Lower lobe of right lung (tissue), 2 donors: ENCODE results near the gene GAS2L1. TPM values are rescaled to one million over a fixed set of nuclear protein-coding genes. Genes with fewer than 3 reads are reported as not detected.

Experiments
- ATAC-seq, 2 donors: fragments of 200-7000 bp; cut with Tn5 transposase; one replicate each; pipeline ENCODE4 v1.9.1; 2020 to 2022; ENCODE audit warnings: mild to moderate bottlenecking in 2 of 2, moderate library complexity in 2 of 2
- DNase-seq: peaks from one replicate; pipeline ENCODE4 v3.0.0-alpha.2; 2020
- H3K27ac ChIP-seq: fragments of 200-600 bp; one replicate; pipeline ENCODE4 v1.8.0; 2022
- H3K27me3 ChIP-seq: fragments of 200-600 bp; one replicate; pipeline ENCODE4 v1.8.0; 2022; ENCODE audit warnings: low read depth
- H3K36me3 ChIP-seq: fragments of 200-600 bp; one replicate; pipeline ENCODE4 v1.8.0; 2022; ENCODE audit warnings: mild to moderate bottlenecking
- H3K4me1 ChIP-seq: fragments of 200-600 bp; one replicate; pipeline ENCODE4 v1.8.0; 2022
- H3K4me3 ChIP-seq: fragments of 200-600 bp; one replicate; pipeline ENCODE4 v1.8.0; 2022; ENCODE audit warnings: mild to moderate bottlenecking
- H3K9me3 ChIP-seq: fragments of 200-600 bp; one replicate; pipeline ENCODE4 v1.8.0; 2022
- CTCF ChIP-seq: fragments of 200-600 bp; IDR thresholded peaks from one replicate; pipeline ENCODE4 v1.8.0; 2022; ENCODE audit warnings: antibody characterized with exemption, mild to moderate bottlenecking
- intact Hi-C: fragments of 100-400 bp; cut with DNase I; formaldehyde crosslinking; loops from one replicate; pipeline ENCODE4 v1.11.0; 2022
- total RNA-seq: library from RNA; stranded (reverse); fragmentation: NEBNext Ultra II Directional; extraction: Animal tissue kit (Norgen Biotek cat#: 25700); gene quantifications from one replicate; pipeline ENCODE4 v1.2.1, GENCODE V29; 2021
- donor health status: DM: no; HTN: yes; CAD: no; lungs with severe emphysema.

GAS2L1 gene
- total RNA-seq, 1 donor from 2014 or later: 29.9 TPM

DNA sequence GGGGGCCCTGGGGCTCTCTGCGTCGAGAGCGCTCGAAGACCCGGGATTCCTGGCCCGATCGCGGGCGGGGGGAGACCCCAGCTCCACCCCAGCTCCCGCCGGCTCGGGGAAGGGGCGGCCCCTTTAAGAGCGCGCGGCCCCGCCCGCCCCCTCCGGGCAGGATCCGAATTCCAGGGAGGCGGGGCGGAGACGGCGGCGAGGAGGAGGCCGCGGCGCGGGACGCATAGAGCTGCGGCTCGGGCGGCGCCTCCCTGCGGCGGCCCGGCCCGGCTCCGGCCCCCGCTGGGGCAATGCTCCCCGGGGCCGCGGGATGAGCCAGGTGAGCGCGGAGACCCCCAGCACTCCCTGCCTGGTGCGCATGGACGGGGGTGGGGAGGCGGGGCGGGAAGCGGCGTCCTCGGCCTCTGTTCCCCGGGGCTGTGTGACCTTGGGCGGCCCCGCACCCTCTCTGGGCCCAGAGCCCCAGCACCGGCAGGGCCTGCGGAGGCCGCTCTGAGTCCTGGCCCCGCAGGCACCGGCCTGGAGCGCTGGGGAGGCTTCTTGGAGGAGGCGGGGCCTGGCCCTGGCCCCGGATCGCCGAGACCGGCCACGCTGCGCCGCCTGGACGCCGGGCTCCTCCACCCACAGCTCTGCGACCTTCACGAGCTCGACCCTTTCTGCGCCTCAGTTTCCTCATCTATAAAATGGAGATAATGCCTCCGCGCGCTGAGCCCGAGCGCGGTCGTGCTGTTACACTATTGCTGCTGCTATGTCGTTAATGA lies 565 bp downstream of the GAS2L1 start:
- peak overlapping the region; percentile 90 for H3K27ac ChIP-seq
- H3K27me3 ChIP-seq: no peaks in the 10 kb centered on the region
- H3K4me1 ChIP-seq: peaks cover 63% of the 10 kb centered on the region
- DNase-seq (peak; percentile 86), ATAC-seq (peak; percentile 78 to 83)
- no peak for TF ChIP-seq CTCF
- H3K9me3 ChIP-seq: no peaks in the 10 kb centered on the region
- H3K4me3 ChIP-seq: peak overlapping the region; percentile 91
- H3K36me3 ChIP-seq: peaks cover under 1% of the 10 kb centered on the region
- intact Hi-C loops: no loop called here

- Histone ChIP-seq H3K4me1 (peaks cover 68% of the 10 kb centered on the region), H3K9me3 (no peaks in the 10 kb centered on the region), H3K36me3 (peaks cover 6% of the 10 kb centered on the region), H3K4me3 (peak overlapping the region; percentile 91), H3K27me3 (no peaks in the 10 kb centered on the region), H3K27ac (peak overlapping the region; percentile 90)
- DNase-seq (no peak), ATAC-seq (no peak)
- TF ChIP-seq CTCF: no peak
- intact Hi-C loops: no loop called here
Measured at GRCh38 chr22:29307596-29308147, 1.2 kb downstream of the GAS2L1 start.

GRCh38 chr22:29308148-29308790 lies 1.8 kb downstream of the GAS2L1 start:
- Histone ChIP-seq H3K36me3 (peaks cover 6% of the 10 kb centered on the region), H3K27me3 (peaks cover 4% of the 10 kb centered on the region), H3K27ac (peak overlapping the region; percentile 90), H3K4me3 (peak overlapping the region; percentile 91), H3K4me1 (peaks cover 68% of the 10 kb centered on the region), H3K9me3 (no peaks in the 10 kb centered on the region)
- intact Hi-C loops: no loop called here
- ATAC-seq (no peak), DNase-seq (no peak)
- TF ChIP-seq CTCF: no peak

- intact Hi-C loops: no loop called here
- peaks cover 6% of the 10 kb centered on the region for H3K36me3 ChIP-seq
- H3K27ac ChIP-seq: peak overlapping the region; percentile 90
- H3K4me3 ChIP-seq: peak overlapping the region; percentile 91
- no peaks in the 10 kb centered on the region for H3K9me3 ChIP-seq
- peaks cover 10% of the 10 kb centered on the region for H3K27me3 ChIP-seq
- TF ChIP-seq CTCF: no peak
- peaks cover 70% of the 10 kb centered on the region for H3K4me1 ChIP-seq
- DNase-seq (no peak), ATAC-seq (no peak)
Measured at GRCh38 chr22:29308791-29309262, 2.4 kb downstream of the GAS2L1 start.

- H3K36me3 ChIP-seq: peaks cover 6% of the 10 kb centered on the region
- no peak for ATAC-seq
- no peak for TF ChIP-seq CTCF
- peaks cover 16% of the 10 kb centered on the region for H3K27me3 ChIP-seq
- intact Hi-C loops: no loop called here
- peaks cover 77% of the 10 kb centered on the region for H3K4me1 ChIP-seq
- H3K9me3 ChIP-seq: no peaks in the 10 kb centered on the region
- H3K4me3 ChIP-seq: peak overlapping the region; percentile 91
- peak; percentile 62 for DNase-seq
- H3K27ac ChIP-seq: peak overlapping the region; percentile 90
Measured at GRCh38 chr22:29309332-29310064, 3.0 kb downstream of the GAS2L1 start.
